Caco-2 (cell line): ENCODE measurements around the gene FAM236D. TPM values are rescaled to one million over a fixed set of nuclear protein-coding genes. Genes with fewer than 3 reads are reported as not detected.
"Not testable (repeated sequence)": the region's sequence is repeated elsewhere in the genome, so short reads cannot be mapped to it uniquely, and the experiment has no call there.

Experiments used
- Bru-seq: library from RNA; stranded (reverse); fragments of 400-500 nt; gene quantifications from one replicate; lab custom pipeline; 2021; lab: Mats Ljungman, UMichigan
- BruChase-seq, 2 experiments: library from RNA; stranded (reverse); fragments of 400-500 nt; gene quantifications; one replicate each; lab custom pipeline; 2021; lab: Mats Ljungman, UMichigan
- BruUV-seq: library from RNA; stranded (reverse); fragments of 400-500 nt; replicated peaks from 2 replicates; lab custom pipeline; 2021; lab: Mats Ljungman, UMichigan
- CTCF ChIA-PET: fragments of 300-600 bp; sonication (Branson Sonifier 250); formaldehyde crosslinking; loops from one replicate; lab custom pipeline; 2022; ENCODE audit warnings: antibody characterized with exemption; lab: Charles Lee
- POLR2A ChIA-PET: fragments of 300-600 bp; sonication (Branson Sonifier 250); formaldehyde crosslinking; loops from one replicate; lab custom pipeline; 2022; ENCODE audit warnings: antibody characterized with exemption; lab: Charles Lee
- DNase-seq, 2 experiments: peaks; one replicate each; pipeline versions ENCODE4 v3.0.0 to v3.0.0-alpha.2; 2020 to 2022
- H3K27me3 ChIP-seq: replicated peaks from 2 replicates; pipeline ENCODE4 v1.6.0; 2011; ENCODE audit warnings: low read length; ENCODE audit not compliant: control insufficient read depth, insufficient read depth
- H3K36me3 ChIP-seq: 2 replicates; pipeline ENCODE4 v1.5.1; 2011; ENCODE audit warnings: low read length; ENCODE audit not compliant: control insufficient read depth, insufficient read depth
- H3K4me1 ChIP-seq: fragments of 250-450 bp; sonication (Bioruptor Pico); 2 replicates; pipeline ENCODE4 v1.5.1; 2020; ENCODE audit warnings: mild to moderate bottlenecking
- H3K4me3 ChIP-seq: 2 replicates; pipeline ENCODE4 v1.5.1; 2011; ENCODE audit warnings: low read depth, mild to moderate bottlenecking, control low read depth, low read length
- H3K9me3 ChIP-seq: fragments of 250-450 bp; sonication (Bioruptor Pico); 2 replicates; pipeline ENCODE4 v1.5.1; 2020; ENCODE audit warnings: mild to moderate bottlenecking, moderate library complexity
- H3K27ac Mint-ChIP-seq: one replicate; pipeline ENCODE4 v1.8.0; 2022; ENCODE audit warnings: mixed read lengths; ENCODE audit not compliant: unreplicated experiment
- H3K27me3 Mint-ChIP-seq: one replicate; pipeline ENCODE4 v1.8.0; 2022; ENCODE audit warnings: mixed read lengths; ENCODE audit not compliant: insufficient read depth, unreplicated experiment
- H3K36me3 Mint-ChIP-seq: one replicate; pipeline ENCODE4 v1.8.0; 2022; ENCODE audit warnings: mild to moderate bottlenecking, mixed read lengths; ENCODE audit not compliant: insufficient read depth, unreplicated experiment
- H3K4me1 Mint-ChIP-seq: one replicate; pipeline ENCODE4 v1.8.0; 2022; ENCODE audit warnings: low read depth, mixed read lengths; ENCODE audit not compliant: unreplicated experiment
- H3K4me3 Mint-ChIP-seq: one replicate; pipeline ENCODE4 v1.8.0; 2022; ENCODE audit warnings: mild to moderate bottlenecking, moderate library complexity, mixed read lengths; ENCODE audit not compliant: unreplicated experiment
- H3K9me3 Mint-ChIP-seq: one replicate; pipeline ENCODE4 v1.8.0; 2022; ENCODE audit warnings: mixed read lengths; ENCODE audit not compliant: unreplicated experiment
- intact Hi-C: fragments of 100-400 bp; cut with micrococcal nuclease; formaldehyde crosslinking; loops from one replicate; pipeline ENCODE4 v1.10.0; 2022; ENCODE audit not compliant: unreplicated experiment
- long read RNA-seq: library from polyadenylated mRNA; stranded (forward); transcript quantifications from one replicate; pipeline ENCODE4 v2.0.0, GENCODE V29; 2022
- total RNA-seq: library from RNA; stranded (reverse); gene quantifications from 2 replicates; pipeline ENCODE4 v1.2.3, GENCODE V29; 2022

Gene FAM236D
- total RNA-seq = not detected in 2 replicates
- Bru-seq, nascent RNA = not detected
- not detected for BruChase-seq, experiment 1, labeled RNA remaining after a 2-hour chase
- BruChase-seq, experiment 2, labeled RNA remaining after a 6-hour chase = not detected
- long read RNA-seq = 0 reads

DNA sequence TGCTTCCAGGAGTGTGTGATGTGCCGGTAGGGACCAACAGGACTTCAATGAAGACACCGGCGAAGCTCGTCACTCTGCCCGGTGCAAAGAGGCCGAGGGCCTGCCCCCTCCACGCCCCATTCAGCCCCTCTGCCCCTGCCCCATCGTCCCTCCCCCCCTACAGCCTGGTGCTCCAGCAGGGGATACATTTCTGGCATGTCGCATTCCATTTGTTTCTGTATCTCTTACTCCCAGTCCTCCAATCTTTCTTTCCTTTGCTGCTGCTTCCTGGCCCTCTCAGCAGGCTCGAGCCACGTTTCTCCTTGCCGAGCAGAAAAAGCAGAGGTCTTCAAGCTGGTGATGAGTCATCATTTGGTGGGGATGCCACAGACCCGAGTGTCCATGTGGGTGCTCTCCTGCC, at the start of gene FAM236D:
TSS of gene FAM236D (minus strand) at position 101 of the 400 bp plus-strand sequence. CDS start at position 1, 100 bp downstream.
- not testable (repeated sequence) for BruUV-seq

DNA sequence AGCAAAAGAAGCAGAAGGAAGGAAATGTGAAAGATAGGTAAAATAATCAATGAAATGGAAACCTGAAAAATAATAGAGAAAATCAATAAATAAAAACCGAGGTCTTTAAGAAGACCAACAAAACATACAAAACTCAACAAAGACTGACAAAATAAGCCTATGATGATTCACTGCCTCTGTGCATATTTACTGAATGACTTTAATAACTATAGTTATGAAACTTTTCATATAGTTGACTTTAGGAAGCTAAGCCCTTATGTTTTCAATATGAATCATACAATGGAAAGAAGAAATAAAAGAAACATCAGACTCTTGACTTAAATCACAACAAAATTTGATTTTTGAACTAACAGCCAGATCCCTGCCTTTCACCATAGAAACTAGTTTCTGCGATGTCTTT, 29.5 kb upstream of the FAM236D start:
- H3K9me3 Mint-ChIP-seq, H3K9me3 ChIP-seq, H3K27me3 ChIP-seq, CTCF ChIA-PET, POLR2A ChIA-PET, H3K4me1 Mint-ChIP-seq, H3K4me1 ChIP-seq, H3K27ac Mint-ChIP-seq, H3K36me3 ChIP-seq, H3K4me3 ChIP-seq, DNase-seq, H3K4me3 Mint-ChIP-seq, BruUV-seq, intact Hi-C loops, H3K36me3 Mint-ChIP-seq, H3K27me3 Mint-ChIP-seq: not testable (repeated sequence)

More for the DNA sequence above, at the start of gene FAM236D:
- DNase-seq, H3K4me3 Mint-ChIP-seq, CTCF ChIA-PET, H3K9me3 ChIP-seq, H3K27me3 ChIP-seq, H3K36me3 Mint-ChIP-seq, H3K4me1 Mint-ChIP-seq, POLR2A ChIA-PET, intact Hi-C loops, H3K36me3 ChIP-seq, H3K9me3 Mint-ChIP-seq, H3K27ac Mint-ChIP-seq, H3K4me1 ChIP-seq, H3K4me3 ChIP-seq, H3K27me3 Mint-ChIP-seq: not testable (repeated sequence)

GRCh38 chrX:72830701-72831100, 22.7 kb upstream of the FAM236D start:
- H3K4me3 Mint-ChIP-seq, H3K27ac Mint-ChIP-seq, H3K4me1 Mint-ChIP-seq, H3K9me3 Mint-ChIP-seq, POLR2A ChIA-PET, intact Hi-C loops, H3K36me3 ChIP-seq, H3K27me3 ChIP-seq, H3K4me3 ChIP-seq, DNase-seq, BruUV-seq, H3K9me3 ChIP-seq, CTCF ChIA-PET, H3K36me3 Mint-ChIP-seq, H3K27me3 Mint-ChIP-seq, H3K4me1 ChIP-seq: not testable (repeated sequence)

DNA sequence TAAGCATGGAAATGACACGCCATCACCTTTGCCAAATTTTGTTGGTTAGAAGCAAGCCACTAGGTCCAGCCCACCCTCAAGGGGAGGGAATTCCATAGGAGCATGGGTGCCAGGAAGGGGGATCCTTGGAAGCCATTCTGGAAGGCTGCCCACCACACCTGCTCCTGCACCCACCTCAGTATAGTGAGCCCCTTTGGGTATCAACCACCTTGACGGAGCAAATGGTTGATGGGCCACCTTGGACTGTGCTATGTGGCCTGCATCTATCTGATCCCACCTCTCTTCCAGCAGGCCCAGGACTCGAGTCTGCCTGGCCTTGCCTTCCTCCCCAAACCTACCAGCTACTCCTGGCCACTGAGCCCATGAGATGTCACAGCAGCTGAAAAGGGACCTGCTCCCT, 17.6 kb downstream of the FAM236D start:
- DNase-seq, H3K9me3 ChIP-seq, H3K4me3 ChIP-seq, POLR2A ChIA-PET, BruUV-seq, H3K27ac Mint-ChIP-seq, H3K9me3 Mint-ChIP-seq, H3K4me1 Mint-ChIP-seq, H3K4me3 Mint-ChIP-seq, intact Hi-C loops, H3K27me3 Mint-ChIP-seq, H3K36me3 ChIP-seq, H3K4me1 ChIP-seq, H3K36me3 Mint-ChIP-seq, CTCF ChIA-PET, H3K27me3 ChIP-seq: not testable (repeated sequence)

- H3K27me3 Mint-ChIP-seq, BruUV-seq, H3K27me3 ChIP-seq, H3K4me1 ChIP-seq, H3K4me1 Mint-ChIP-seq, POLR2A ChIA-PET, intact Hi-C loops, DNase-seq, H3K9me3 ChIP-seq, H3K27ac Mint-ChIP-seq, H3K36me3 ChIP-seq, H3K4me3 Mint-ChIP-seq, H3K36me3 Mint-ChIP-seq, CTCF ChIA-PET, H3K9me3 Mint-ChIP-seq, H3K4me3 ChIP-seq: not testable (repeated sequence)
Observed at GRCh38 chrX:72788142-72788541, 19.9 kb downstream of the FAM236D start.

DNA sequence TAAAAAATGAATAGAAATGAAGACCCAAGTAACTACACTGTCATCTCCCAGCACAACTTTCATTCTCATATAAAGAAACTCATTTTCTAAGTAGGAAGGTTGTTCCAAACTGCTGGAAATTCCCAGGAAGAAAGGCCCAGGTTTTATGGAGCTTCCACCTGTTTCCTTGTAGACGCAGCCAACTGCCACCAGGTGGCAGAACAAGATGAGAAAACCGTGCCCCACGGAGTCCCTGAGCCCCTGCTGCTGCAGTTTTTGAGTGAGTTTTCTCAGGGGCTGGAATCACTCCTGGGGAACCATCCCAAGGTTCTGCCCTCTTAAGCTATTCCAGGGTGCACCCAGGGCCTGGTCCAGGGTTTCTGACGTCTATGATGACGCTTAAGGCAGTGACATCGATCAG, 24.0 kb downstream of the FAM236D start:
- H3K4me3 ChIP-seq, H3K36me3 Mint-ChIP-seq, BruUV-seq, H3K4me1 Mint-ChIP-seq, H3K4me3 Mint-ChIP-seq, DNase-seq, intact Hi-C loops, H3K36me3 ChIP-seq, H3K4me1 ChIP-seq, POLR2A ChIA-PET, H3K9me3 Mint-ChIP-seq, CTCF ChIA-PET, H3K27me3 Mint-ChIP-seq, H3K27me3 ChIP-seq, H3K27ac Mint-ChIP-seq, H3K9me3 ChIP-seq: not testable (repeated sequence)

DNA sequence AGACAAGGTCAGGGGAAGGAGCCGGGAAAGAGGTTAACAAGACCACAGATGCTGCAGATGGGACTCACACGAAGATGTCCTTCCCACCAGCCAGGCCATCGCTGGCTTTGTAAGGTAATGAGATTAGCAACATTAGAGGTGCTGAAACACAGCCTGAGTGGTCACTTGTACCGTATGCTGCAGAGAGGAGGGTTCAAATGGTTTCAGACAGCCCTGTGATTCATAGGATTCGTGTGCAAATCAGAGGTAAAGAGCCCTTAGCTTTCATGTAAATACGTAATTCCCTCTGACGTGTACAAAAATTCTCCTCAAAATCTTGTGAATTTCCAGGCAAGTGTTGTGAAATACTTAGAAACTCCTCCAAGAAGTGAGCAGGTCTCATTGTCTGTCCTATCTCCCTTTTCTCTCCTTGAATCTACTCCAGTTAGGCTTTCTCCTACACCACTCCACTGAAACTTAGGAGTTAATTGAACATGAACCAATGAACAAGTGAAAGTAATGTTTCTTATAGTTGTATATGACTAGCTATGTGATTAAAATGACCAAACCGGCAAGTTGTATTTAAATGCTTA, 24.6 kb downstream of the FAM236D start:
- H3K27ac Mint-ChIP-seq, H3K9me3 ChIP-seq, H3K4me3 ChIP-seq, H3K36me3 ChIP-seq, DNase-seq, intact Hi-C loops, BruUV-seq, POLR2A ChIA-PET, H3K27me3 ChIP-seq, H3K4me3 Mint-ChIP-seq, H3K4me1 Mint-ChIP-seq, H3K4me1 ChIP-seq, H3K27me3 Mint-ChIP-seq, H3K9me3 Mint-ChIP-seq, H3K36me3 Mint-ChIP-seq, CTCF ChIA-PET: not testable (repeated sequence)
